Keratinocyte (primary cell): ENCODE measurements around the gene FAU.

Experiments
- CTCF ChIP-seq, 3 experiments: IDR thresholded peaks in 1 of 3; conservative IDR thresholded peaks in 1 of 3; optimal IDR thresholded peaks in 1 of 3; 2 replicates in 2 of 3; 3 replicates in 1 of 3; pipeline versions ENCODE3 to v1.5.1; 2011; ENCODE audit warnings: low read length in 3 of 3, mild to moderate bottlenecking in 3 of 3, moderate library complexity in 2 of 3, control low read depth in 1 of 3, inconsistent platforms in 1 of 3; ENCODE audit not compliant: insufficient read depth in 2 of 3; ENCODE audit errors: extremely low read depth in 1 of 3
- EZH2 ChIP-seq: IDR thresholded peaks from one replicate; pipeline ENCODE4 v1.6.1; 2012; ENCODE audit warnings: inconsistent platforms, mild to moderate bottlenecking, low read length, moderate library complexity

DNA sequence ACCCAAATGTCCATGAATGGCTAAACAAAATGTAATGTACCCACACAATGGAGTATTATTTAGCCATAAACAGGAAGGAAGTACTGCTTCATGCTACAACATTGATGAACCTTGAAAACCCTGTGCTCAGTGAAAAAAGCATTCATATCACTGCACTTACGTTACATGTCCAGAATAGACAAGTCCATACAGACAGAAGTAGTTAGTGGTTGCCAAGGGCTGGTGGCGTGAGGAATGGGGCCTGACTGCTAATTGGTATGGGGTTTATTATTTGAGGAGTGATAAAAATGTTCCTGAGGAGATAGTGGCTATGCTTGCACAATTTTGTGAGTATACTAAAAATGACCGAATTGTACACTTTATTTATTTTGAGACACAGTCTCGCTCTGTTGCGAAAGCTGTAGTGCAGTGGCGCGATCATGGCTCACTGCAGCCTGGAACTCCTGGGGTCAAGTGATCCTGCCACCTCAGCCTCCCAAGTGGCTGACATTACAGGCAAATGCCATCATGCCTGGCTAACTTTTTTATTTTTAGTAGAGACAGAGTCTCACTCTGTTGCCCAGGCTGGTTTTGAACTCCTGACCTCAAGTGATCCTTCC lies 20.1 kb upstream of the FAU start:
- TF ChIP-seq CTCF (optimal IDR thresholded peaks at IDR 0.05 in 1 of 3, IDR thresholded peaks at IDR 0.05 in 1 of 3, conservative IDR thresholded peaks at IDR 0.05 in 1 of 3; ENCODE audit: extremely low read depth in 1 of 3, insufficient read depth in 2 of 3, low read length in 3 of 3) (no peak), EZH2 (no peak)
